DMS 273 (cell line): ENCODE measurements around the gene STX18.
"Not testable (repeated sequence)": the region's sequence is repeated elsewhere in the genome, so short reads cannot be mapped to it uniquely, and the experiment has no call there.

Source experiments
- DNase-seq: peaks from one replicate; lab custom pipeline; 2025; ENCODE audit not compliant: unreplicated experiment; lab: John Stamatoyannopoulos, UW

Gene STX18

DNA sequence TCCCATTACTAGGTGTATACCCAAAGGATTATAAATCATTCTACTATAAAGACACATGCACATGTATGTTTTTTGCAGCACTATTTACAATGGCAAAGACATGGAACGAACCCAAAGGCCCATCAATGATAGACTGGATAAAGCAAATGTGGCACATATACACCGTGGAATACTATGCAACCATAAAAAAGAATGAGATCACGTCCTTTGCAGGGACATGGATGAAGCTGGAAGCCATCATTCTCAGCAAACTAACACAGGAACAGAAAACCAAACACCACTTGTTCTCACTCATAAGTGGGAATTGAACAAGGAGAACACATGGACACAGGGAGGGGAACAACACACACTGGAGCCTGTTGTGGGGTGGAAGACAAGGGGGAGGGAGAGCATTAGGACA is 31.2 kb downstream of the STX18 start:
- not testable (repeated sequence) for DNase-seq

DNA sequence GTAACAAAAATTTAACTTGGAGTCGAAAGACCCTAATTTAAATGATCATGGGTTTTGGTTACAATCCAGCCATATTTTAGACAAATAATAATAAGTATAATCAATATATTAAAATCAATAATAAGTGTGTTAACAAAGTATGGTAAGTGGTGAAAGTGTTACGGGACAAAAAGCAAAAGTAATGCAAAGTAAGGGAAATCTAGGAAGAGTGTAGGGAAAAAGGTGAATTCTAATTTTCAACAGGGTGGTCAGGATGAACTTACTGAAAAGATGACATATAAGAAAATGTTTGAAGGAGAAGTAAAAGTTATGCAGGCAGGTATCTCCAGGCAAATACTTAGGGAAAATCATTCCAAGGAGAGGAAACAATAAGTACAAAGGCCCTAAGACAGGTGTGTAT is 32.3 kb downstream of the STX18 start:
- no peak for DNase-seq

DNA sequence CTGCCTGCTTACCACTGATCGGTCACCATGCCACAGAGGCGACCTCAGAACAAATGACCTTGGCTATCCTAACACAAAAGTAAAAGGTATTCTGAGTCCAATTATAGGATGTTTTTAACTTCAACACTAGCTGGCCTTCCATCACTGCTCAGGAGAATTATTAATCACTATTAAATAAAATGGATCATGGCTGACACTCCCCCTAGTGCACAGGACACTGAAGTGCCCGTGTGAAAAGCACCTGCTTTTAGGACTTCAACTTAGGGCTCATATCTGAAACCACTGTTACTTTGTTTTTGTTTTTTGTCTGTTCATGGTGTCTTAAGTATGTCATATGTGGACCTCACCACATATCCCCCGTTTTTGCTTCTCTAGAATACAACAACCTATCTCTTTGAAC is 33.9 kb downstream of the STX18 start:
- DNase-seq: peak; percentile 7

DNA sequence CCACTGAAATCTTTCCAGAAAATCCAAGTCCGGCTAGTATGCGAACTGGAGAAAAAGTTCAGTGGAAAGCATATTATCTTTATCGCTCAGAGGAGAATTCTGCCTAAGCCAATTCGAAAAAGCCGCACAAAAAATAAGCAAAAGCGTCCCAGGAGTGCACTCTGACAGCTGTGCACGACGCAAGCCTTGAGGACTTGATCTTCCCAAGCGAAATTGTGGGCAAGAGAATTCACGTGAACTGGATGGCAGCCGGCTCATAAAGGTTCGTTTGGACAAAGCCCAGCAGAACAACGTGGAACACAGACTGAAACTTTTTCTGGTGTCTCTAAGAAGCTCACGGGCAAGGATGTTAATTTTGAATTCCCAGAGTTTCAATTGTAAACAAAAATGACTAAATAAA is 34.4 kb downstream of the STX18 start:
- no peak for DNase-seq

DNA sequence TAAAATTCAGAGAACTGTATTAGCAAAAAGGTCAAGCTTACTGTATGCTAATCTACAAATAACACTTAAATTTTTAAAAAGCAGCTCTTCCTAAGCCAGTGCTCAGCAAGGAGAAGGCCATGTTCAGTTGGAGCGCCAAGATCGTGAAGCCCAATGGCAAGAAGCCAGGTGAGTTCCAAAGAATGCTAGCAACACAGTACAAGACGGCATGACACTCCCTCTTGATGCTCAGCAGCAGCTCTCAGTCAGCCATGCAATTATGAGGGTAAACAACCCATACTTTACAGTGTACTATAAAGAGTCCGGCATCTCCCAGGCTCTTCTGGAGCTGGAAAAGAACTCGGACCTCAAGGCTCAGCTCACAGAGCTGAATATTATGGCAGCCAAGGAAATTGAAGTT is 34.9 kb downstream of the STX18 start:
- DNase-seq: no peak

DNA sequence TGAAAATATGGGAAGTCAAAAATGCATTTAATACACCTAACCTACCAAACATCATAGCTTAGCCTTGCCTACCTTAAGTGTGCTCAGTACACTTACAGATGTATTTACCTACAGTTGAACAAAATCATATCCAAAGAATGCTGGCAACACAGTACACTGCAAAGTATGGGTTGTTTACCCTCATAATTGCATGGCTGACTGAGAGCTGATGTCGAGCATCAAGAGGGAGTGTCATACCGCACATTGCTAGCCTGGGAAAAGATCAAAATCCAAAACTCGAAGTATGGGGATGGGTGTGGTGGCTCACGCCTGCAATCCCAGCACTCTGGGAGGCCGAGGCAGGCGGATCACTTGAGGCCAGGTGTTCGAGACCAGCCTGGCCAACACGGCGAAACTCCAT is 36.6 kb downstream of the STX18 start:
- not testable (repeated sequence) for DNase-seq

DNA sequence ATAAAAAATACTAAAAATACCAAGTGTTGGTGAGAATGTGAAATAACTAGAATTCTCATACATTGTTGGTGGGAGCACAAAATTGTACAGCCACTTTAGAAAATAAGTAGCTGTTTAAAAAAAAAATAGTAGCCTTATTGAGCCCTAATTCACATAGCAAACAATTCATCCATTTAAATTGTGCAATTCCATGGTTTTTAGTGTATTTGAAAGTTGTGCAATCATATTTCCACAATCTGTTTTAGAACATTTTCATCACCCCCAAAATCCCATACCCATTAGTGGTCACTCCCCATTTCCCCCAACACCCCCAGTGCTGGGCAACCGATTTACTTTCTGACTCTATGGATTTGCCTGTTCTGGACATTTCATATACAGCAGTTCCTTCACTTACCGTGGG is 37.1 kb downstream of the STX18 start:
- DNase-seq: no peak

DNA sequence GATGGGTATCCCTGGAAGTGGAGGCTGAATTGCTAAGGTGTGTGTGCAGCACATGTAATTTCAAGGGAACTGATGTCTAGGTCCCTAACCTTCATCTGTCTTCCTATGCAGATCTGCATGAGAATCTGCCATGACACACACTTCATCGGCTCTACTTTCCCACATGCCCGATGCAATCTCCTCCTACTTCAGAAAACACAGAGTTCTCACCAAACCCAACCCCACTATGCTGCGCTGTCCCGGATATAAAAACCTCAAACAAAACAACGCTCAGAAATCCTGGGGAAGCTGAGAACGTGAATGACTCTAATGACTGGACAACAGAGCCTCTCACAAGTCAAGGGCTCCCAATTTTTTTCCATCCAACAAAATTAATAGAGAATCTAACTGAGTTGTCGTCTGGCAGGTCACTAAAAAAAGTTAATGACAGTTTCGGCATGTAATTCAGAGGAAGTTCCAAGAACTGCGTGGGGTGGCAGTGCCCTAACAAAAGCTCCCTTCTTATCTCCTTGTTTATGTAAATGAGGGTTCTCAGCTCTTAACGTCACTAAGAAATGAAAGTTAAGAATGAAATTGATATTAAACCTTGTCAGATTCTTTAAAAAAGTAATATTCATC is 39.0 kb downstream of the STX18 start:
- no peak for DNase-seq

DNA sequence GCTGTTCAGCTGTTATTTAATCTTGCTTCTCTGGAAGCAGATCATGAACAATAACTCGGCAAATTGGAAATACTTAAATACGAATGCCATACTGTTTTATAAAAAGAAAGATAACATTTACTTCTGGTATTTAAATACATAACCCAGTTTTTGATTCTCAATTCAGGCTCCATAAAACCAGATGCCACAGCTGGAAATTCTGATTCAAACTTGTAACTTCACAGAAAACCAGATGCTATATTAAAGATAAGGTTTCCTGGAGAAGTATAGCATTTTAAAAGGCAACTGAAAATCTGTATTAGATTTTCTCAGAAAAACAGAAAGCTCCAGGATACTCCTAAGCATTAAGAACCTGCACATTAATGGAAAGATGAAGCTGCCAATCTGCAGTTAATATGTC is 40.2 kb downstream of the STX18 start:
- DNase-seq: no peak

DNA sequence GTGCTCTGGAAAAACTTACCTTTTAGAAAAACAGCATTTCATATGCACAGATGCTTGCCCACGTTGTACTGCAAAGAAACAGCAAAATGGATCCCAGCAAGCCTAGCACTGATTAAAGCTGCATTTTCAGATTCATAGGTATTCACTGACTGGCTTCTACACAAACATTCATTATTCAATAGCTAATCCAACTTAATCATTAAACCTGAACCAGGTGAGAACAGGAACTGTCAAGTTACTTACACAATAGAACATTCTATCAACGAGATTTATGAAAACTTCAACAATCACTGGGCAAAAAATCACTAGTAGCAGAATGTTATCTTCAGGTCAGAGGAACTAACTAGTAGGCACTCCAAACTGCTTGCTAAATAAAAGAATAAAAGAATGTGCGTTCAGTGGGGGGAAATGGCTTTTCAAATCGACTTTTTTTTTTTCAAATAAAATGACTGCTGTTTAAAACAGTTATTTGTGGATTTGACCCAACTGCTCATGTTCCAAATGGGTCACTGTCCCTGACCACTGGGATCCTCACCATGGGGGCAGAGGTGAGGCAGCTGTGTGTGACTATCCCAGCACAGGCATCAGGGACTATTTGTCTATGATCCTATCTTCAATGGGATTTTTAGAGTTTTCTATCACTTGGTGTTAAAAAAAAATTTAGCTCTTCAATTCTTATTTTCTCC is 42.3 kb downstream of the STX18 start:
- no peak for DNase-seq

DNA sequence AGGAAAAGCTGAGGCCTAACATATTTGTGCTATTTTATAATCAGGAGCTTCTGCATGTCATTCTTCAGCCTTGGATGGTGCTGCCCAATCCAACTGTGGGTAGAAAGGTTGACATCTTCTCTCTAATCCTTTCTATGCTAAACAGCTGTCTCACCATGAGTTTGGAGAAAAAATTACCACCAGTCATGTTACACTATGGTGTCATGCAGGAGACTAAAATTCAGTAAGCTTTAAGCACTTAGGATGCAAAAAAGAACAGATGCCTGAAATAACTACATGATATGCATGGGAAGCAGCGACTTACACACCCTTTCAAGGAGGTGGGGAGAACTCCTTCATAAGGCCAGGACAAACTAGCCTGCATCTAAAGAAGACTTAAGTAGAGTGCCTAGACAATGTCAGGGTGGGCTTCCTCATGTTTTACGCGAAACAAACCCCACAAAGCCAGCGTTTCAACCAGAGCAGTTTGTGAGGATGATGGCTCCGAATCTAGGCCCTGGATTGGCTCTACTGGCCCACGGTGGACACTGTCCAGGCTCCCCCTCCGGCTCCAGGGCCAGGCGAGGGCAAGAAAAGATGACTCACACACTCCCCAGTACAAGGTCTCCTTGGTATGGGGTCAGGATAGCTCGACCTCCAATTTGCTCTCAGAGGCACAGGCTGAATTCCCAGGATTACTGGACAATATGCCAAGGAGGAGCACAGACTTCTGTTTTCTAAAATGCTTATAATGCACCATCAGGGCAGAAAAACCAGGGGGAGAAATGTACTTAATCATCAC is 45.1 kb downstream of the STX18 start:
- no peak for DNase-seq

DNA sequence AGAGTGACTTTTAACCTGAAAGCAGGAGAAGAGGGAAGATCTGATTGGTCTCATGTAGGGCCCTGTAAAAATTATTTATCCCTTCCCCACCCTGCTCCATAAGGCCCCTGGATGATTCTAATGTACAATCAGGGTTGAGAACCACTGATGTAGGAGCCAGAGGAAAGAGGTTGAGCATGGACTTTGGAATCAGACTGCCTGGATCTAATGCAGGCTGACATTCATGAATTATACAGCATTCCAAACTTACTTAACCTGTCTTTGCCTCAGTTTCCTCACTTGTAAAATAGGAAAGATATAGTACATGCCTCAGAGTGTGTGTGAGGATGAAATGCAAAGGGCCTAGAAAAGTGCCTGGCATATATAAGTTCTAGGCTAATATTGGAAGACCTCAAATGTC is 47.0 kb downstream of the STX18 start:
- no peak for DNase-seq

DNA sequence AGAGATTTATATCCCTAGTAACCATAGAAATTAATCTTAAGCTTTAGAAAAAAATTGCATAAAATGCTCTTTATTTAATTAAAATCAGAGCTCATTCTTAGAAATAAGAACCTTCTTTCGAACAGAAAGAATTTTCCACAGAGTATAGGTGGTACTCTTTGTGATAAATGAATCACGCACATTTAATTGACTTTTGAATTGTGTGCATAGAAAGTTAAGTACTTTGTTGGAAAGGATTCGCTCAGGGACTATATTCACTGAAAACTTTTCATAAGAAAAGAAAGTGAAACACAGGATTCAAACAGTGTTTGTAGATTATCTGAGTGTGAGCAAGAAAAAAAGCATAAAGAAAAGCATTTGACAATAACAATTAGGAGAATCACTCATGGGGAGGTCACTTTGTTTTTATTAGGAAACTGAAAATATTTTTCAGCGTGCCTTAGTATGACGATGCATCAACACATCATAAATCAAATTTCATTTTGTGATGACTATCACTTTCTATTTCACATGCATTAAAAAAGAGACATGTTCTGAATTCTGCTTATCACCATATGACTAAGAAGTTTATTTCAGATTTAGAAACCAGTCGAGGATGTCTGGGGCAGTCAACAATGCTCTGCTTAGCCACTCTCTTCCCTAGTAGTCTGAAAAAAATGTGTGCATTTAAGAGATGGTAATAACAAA is 49.5 kb downstream of the STX18 start:
- DNase-seq: no peak

DNA sequence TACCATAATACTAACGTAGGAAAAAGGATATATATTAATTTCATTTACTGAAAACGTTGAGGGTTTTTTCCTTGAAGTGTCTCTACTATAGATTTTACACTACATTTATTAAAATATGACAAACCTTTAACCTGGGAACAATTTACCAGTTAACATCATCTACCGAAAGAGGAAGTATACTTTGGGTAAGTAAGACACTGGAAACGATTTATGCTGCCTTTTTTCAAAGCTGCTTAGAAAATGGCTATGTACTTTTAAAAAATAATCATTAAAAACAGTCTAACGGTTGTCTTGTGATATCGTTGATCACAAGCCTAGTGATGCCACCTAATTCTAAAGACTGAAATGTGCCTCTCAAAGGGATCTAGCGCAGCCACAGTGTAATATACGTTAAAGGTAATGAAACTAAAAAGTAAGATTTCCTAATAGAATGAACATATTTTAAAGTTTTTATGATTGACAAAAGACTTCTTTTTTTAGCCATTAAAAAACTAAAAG is 50.4 kb downstream of the STX18 start:
- DNase-seq: no peak

DNA sequence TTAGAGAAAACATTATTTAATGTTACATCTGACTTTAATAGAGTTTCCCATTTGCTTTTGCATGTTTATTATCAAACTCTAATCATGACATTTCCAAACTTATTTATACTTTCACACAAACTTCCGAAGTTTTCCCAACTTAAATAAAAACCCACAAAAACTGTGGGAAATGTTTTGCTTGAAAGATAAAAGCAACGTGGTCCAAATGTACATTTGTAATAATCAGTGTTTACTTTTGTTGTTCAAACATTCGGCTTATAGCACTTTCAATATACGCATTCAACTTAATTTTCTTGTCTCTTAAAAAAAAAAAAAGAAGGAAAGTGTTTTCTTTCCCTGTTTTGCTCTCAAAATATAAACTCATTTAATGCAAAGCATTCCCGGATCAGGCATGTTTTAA is 51.0 kb downstream of the STX18 start:
- DNase-seq: no peak

DNA sequence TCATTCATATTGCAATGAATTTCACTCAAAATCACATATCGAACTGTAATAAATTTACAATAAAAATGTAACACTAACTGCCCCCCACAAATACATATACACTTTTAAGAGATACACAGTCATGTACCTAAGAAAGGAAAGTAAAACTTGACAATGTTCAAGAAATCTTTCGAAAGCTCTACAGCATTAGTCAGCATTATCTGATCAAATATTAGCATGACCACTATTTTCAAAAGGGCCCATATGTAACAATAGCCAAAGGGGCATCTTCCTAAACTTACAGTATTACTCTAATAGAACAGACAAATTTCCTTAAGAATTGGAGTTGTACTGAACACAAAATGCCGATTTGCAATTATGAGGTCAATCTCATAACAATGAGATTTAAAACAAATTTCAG is 51.8 kb downstream of the STX18 start:
- DNase-seq: no peak

DNA sequence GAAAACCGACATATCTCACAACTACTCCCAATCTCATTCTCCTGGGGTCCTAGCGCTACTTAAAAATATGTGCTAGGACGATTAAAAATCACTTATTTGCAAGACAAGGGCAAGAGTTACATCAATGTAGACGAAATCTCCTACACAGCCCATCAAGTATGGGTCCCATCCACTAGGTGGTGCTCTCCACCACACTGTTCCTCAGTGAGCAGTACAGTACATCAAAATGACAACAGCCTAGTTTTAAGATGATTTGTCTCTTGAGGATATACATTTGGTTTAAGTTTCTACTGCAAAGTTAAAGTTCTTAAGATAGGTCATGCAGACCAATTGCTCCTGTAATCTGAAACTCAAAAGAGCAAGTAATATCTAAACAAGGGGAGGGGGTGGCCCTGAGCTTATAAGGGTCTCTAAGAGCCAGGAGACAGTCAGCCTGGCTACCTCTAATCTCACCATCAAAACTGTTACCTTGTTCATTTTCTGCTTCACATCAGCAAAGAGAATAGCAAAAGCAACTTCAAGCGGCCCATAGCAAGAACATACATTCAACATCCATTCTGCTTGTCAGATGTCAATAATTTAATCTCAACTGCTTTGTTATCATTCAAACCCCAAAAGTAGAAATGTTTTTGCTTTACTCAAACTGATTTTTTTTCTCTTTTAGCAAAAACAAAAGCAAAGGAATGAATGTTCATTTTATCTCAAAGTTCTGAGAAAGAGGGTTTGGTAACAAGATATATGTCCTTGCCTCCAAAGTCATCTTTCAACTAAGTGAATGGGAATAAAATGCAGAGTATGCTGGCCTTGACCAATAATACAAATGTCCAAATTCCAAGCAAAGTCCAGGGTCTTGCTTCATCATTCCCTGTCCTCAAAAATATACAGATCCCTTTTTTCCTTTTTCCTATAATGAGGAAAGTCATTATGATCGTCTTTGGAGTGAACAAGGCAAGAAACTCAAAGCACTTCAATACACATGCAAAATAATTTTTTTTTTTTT is 53.1 kb downstream of the STX18 start:
- peak; percentile 74 for DNase-seq

DNA sequence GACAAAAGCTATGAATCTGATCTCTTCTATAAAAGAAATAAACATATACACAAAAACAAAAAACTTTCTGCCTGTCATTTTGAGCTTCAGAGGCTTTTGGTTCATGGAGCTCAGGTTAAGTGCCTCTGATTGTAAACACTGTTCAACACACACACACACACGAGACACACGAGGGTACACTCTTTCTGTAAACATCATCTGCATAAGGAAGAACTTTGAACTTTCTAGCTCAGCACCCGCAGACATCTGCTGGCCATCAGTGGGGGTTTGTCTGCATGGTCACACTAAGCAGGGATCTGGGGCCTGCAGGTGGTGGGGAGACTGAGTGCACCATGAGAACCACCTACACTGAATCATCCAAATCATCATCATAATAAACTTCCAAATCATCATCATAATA is 54.9 kb downstream of the STX18 start:
- DNase-seq: no peak

DNA sequence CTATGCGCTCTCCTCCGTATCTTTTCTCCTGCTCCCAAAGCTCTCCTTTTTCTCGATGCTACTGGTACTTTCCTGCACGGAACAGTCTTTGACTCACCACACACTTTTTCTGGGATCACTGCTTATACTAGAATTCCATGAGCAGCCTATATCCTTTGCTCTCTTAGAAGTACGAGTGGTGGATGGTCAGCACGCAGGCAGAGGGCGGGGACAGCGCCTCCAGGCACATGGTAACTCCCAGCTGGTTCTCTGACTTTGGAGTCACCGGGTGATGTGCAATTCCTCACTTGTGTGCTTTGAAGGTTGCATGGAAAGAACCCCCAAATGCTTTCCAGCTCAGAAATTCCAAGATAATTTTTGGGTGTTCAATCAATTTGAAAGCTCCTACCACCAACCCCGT is 56.0 kb downstream of the STX18 start:
- DNase-seq: no peak

DNA sequence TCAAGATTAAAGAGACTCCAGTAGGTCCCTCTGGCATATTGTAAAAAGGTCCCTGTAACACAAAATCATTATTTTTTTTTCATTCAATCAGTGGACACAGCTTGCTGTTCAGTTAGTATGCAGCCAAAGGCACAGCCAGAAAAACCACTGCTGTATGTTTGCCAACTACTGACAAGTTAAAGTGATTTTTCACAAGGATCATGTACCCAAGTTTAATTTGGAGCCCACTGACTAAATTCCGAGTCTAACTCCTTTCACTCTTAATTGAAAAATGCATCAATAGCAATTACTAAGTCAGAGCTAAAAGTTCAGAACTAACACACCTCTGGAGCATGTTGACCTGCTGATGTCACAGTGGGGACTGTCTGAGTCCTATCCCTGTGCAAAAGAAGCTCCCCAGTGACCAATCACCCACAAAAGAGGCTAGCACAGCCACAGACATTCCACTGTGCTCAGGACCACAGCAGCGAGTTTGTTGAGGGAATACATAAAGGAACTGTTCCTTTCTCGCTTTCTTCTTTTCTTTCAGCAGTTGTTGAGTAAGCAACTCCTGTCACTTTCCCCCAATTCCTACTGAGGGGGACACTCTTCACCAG is 60.4 kb downstream of the STX18 start:
- DNase-seq: no peak
